GM18517 (cell line): Measurements from ENCODE around the gene SPEM3.

Source experiments
- ATAC-seq: cut with Tn5 transposase; IDR thresholded peaks from one replicate; pipeline ENCODE4 v1.9.1; 2021; ENCODE audit warnings: mild to moderate bottlenecking, moderate library complexity; ENCODE audit not compliant: unreplicated experiment

Gene SPEM3

GRCh38 chr17:7428557-7428956 lies at the start of gene SPEM3:
SPEM3 (plus strand) TSS chr17:7428857; CDS start chr17:7428903, 46 bp downstream.
- no peak for ATAC-seq

GRCh38 chr17:7379134-7379533 lies 49.5 kb upstream of the SPEM3 start:
- no peak for ATAC-seq

GRCh38 chr17:7380321-7380720 lies 48.3 kb upstream of the SPEM3 start:
- ATAC-seq: no peak

- no peak for ATAC-seq
Observed at GRCh38 chr17:7380855-7381683, 47.6 kb upstream of the SPEM3 start, which contains the start of gene TNK1. TNK1 (plus strand) TSS chr17:7381089; CDS start chr17:7382927, 1,838 bp downstream.

GRCh38 chr17:7382901-7383300 lies 45.8 kb upstream of the SPEM3 start:
- no peak for ATAC-seq

GRCh38 chr17:7383371-7383741 lies 45.3 kb upstream of the SPEM3 start:
- no peak for ATAC-seq

- no peak for ATAC-seq
Observed at GRCh38 chr17:7383742-7384488, 44.7 kb upstream of the SPEM3 start.

- no peak for ATAC-seq
Observed at GRCh38 chr17:7384489-7385081, 44.1 kb upstream of the SPEM3 start.

GRCh38 chr17:7388856-7389255 lies 39.8 kb upstream of the SPEM3 start:
- ATAC-seq: no peak

- no peak for ATAC-seq
Observed at GRCh38 chr17:7389924-7390910, 38.4 kb upstream of the SPEM3 start.

- no peak for ATAC-seq
Observed at GRCh38 chr17:7391307-7391706, 37.4 kb upstream of the SPEM3 start.

GRCh38 chr17:7392696-7393612 lies 35.7 kb upstream of the SPEM3 start:
- ATAC-seq: no peak

- peak; percentile 50 for ATAC-seq
Observed at GRCh38 chr17:7393613-7394451, 34.8 kb upstream of the SPEM3 start.

- peak; percentile 68 for ATAC-seq
Observed at GRCh38 chr17:7394452-7395191, 34.0 kb upstream of the SPEM3 start, which contains the start of gene PLSCR3. PLSCR3 (minus strand) TSS chr17:7394525; CDS start chr17:7394110, 415 bp downstream.

- no peak for ATAC-seq
Observed at GRCh38 chr17:7396147-7396546, 32.5 kb upstream of the SPEM3 start.

- ATAC-seq: no peak
Observed at GRCh38 chr17:7398612-7399011, 30.0 kb upstream of the SPEM3 start.

GRCh38 chr17:7403043-7403726 lies 25.5 kb upstream of the SPEM3 start:
- no peak for ATAC-seq
